Kidney (tissue), 14 donors: Measurements from ENCODE around the gene SUMO4. TPM values are rescaled to one million over a fixed set of nuclear protein-coding genes. Genes with fewer than 3 reads are reported as not detected.

Source experiments
- DNase-seq, 5 donors: peaks; one replicate each; pipeline ENCODE4 v3.0.0-alpha.2; 2013 to 2020
- FAIRE-seq: peaks from 2 replicates; lab custom pipeline; 2012; peaks lifted over from hg19 to GRCh38; lab: Jason Lieb, UNC
- H3K27ac ChIP-seq, 2 donors: one replicate each; pipeline ENCODE4 v1.7.0; 2013; ENCODE audit warnings: low read depth in 2 of 2, low read length in 2 of 2, inconsistent platforms in 1 of 2
- H3K27me3 ChIP-seq: one replicate; pipeline ENCODE4 v1.7.1; 2013; ENCODE audit warnings: low read length, inconsistent platforms; ENCODE audit not compliant: control insufficient read depth, insufficient read depth
- H3K36me3 ChIP-seq, 3 donors: one replicate each; pipeline versions ENCODE4 v1.7.0 to v1.7.1; 2013; ENCODE audit warnings: low read length in 3 of 3, control low read depth in 1 of 3, inconsistent platforms in 1 of 3; ENCODE audit not compliant: insufficient read depth in 3 of 3, control insufficient read depth in 2 of 3
- H3K4me1 ChIP-seq, 3 donors: one replicate each; pipeline versions ENCODE4 v1.7.0 to v1.7.1; 2013; ENCODE audit warnings: low read length in 3 of 3, inconsistent platforms in 1 of 3, low read depth in 1 of 3; ENCODE audit not compliant: control insufficient read depth in 2 of 3, insufficient read depth in 2 of 3
- H3K4me3 ChIP-seq, 3 donors: one replicate each; pipeline versions ENCODE4 v1.7.0 to v1.8.1; 2013; ENCODE audit warnings: low read length in 3 of 3, control low read depth in 1 of 3, inconsistent platforms in 1 of 3
- H3K9ac ChIP-seq, 3 donors: one replicate each; pipeline versions ENCODE4 v1.7.0 to v1.7.1; 2013; ENCODE audit warnings: low read length in 3 of 3, control low read depth in 1 of 3, inconsistent platforms in 1 of 3
- H3K9me3 ChIP-seq, 3 donors: one replicate each; pipeline versions ENCODE4 v1.7.0 to v1.7.1; 2013; ENCODE audit warnings: low read length in 3 of 3, control low read depth in 1 of 3, inconsistent platforms in 1 of 3; ENCODE audit not compliant: control insufficient read depth in 2 of 3, insufficient read depth in 1 of 3
- intact Hi-C: fragments of 100-400 bp; cut with DNase I; formaldehyde crosslinking; loops from one replicate; pipeline ENCODE4 v1.11.1; 2022
- polyA plus RNA-seq: library from polyadenylated mRNA; stranded (reverse); fragments of 350-450 nt; fragmentation: Illumina TruSeq; extraction: RNeasy Lipid Tissue Mini Kit (QIAGEN cat#74804); gene quantifications from one replicate; pipeline ENCODE4 v1.2.3, GENCODE V29; 2014; ENCODE audit warnings: low read depth, low replicate concordance; ENCODE audit not compliant: insufficient read depth
- total RNA-seq: library from RNA; stranded (reverse); fragmentation: NEBNext Ultra II Directional; extraction: Animal tissue kit (Norgen Biotek cat#: 25700); gene quantifications from one replicate; pipeline ENCODE4 v1.2.1, GENCODE V29; 2021
- TF ChIP-seq, protein P1 (sequence below): IDR thresholded peaks from 3 replicates; pipeline ENCODE4 v1.5.1; 2012; ENCODE audit warnings: mild to moderate bottlenecking, moderate library complexity, borderline replicate concordance; ENCODE audit not compliant: insufficient read depth; ENCODE audit errors: extremely low read depth
- donor health status: control.
- donor health status: control.
- donor health status: control.
- donor health status: control.
- donor health status: control.
- donor health status: DM: yes; HTN: yes; CAD: no.
- donor health status: Normal renal cell carcinoma (clear cell type).

Gene SUMO4
- total and polyA plus RNA-seq, 2 donors from 2014 or later: 1.9 TPM; not detected in 1

DNA sequence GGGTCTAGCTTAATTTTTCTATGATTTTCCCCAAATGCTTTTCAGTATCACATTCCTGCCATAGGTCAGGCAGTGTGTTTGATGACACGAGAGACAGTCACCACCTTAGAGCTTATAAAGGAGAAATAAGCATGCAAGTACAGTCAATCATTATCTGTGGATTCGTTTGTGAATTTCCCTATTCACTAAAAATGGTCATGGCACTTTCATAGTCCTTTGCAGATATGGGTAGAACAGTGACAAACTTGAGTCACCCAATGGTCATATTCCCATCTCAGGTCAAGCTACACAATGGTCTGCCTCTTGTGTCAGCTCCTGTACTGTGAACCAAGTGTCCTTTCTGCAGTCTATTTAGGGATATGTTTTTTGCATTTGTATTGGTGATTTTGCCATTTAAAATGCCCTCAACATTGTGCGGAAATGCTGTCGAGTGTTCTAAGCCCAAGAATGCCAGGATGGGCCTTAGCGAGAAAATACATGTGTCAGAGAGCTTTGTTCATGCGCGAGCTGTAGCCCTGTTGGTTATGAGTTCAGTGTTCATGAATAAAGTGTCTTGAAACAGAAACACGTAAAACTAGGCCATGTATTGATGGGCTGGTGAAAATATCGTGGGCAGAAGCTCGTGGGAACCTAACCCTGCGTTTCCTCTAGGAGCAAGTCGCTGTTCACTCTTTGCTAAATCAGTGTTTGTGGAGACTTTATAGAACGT lies 19.8 kb downstream of the SUMO4 start:
- Histone ChIP-seq H3K27me3 (no peaks in the 10 kb centered on the region), H3K4me1 (peaks cover 0 to 4% (median 4%) of the 10 kb centered on the region in 3 donors), H3K36me3 (no peaks in the 10 kb centered on the region), H3K27ac (no peak overlapping the region), H3K9ac (no peak overlapping the region), H3K4me3 (no peak overlapping the region), H3K9me3 (no peaks in the 10 kb centered on the region)
- TF ChIP-seq, protein P1, sequence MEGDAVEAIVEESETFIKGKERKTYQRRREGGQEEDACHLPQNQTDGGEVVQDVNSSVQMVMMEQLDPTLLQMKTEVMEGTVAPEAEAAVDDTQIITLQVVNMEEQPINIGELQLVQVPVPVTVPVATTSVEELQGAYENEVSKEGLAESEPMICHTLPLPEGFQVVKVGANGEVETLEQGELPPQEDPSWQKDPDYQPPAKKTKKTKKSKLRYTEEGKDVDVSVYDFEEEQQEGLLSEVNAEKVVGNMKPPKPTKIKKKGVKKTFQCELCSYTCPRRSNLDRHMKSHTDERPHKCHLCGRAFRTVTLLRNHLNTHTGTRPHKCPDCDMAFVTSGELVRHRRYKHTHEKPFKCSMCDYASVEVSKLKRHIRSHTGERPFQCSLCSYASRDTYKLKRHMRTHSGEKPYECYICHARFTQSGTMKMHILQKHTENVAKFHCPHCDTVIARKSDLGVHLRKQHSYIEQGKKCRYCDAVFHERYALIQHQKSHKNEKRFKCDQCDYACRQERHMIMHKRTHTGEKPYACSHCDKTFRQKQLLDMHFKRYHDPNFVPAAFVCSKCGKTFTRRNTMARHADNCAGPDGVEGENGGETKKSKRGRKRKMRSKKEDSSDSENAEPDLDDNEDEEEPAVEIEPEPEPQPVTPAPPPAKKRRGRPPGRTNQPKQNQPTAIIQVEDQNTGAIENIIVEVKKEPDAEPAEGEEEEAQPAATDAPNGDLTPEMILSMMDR: no peak
- FAIRE-seq: no peak
- intact Hi-C loops: loop anchor here (10.0 kb wide), 1 partner anchor 335 kb away; no protein-coding TSS in a partner anchor
- DNase-seq: no peak

DNA sequence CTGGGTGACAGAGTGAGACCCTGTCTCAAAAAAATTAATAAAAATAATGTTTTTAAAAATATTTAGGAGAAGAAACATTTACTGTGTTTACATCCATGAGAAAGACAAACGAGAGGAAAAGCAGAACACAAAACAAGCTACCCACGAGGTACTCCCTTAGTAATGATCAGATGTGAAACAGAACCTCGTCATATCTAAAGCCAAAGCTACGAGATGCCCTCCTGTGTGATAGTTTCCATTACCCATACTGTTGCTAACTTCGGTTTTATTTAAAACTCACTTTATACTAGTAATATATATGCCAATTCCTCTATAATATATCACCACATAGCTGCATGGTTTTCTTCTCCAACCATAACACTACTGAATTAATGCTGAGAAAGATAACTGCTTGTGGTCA lies 21.1 kb downstream of the SUMO4 start:
- Histone ChIP-seq H3K9ac (no peak overlapping the region), H3K9me3 (no peaks in the 10 kb centered on the region), H3K27ac (no peak overlapping the region), H3K27me3 (no peaks in the 10 kb centered on the region), H3K4me1 (peaks cover 0 to 4% (median 4%) of the 10 kb centered on the region in 3 donors), H3K36me3 (no peaks in the 10 kb centered on the region), H3K4me3 (no peak overlapping the region)
- FAIRE-seq (no peak), DNase-seq (no peak)
- intact Hi-C loops: loop anchor here (10.0 kb wide), 1 partner anchor 336 kb away; no protein-coding TSS in a partner anchor
- TF ChIP-seq, protein P1: no peak

DNA sequence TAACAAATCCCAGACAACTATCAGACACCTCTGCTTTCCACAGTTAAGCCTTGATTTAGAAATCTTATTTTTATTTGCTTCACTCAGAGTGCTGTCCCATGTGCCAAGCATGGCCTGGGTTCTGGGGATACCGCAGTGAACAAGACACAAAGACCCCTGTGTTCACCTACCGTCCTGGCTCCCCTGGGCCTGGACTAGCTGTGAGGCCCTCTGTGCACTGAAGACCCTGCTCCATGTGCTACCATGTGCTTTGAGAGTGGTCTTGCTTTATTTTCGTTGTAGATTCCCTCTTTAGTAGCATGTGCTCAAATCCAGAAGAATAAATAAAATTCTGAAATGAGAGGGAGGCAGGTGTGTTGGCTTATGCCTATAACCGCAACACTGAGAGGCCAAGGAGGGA lies 22.5 kb downstream of the SUMO4 start:
- TF ChIP-seq, protein P1: no peak
- Histone ChIP-seq H3K9me3 (no peaks in the 10 kb centered on the region), H3K36me3 (no peaks in the 10 kb centered on the region), H3K27ac (no peak overlapping the region), H3K4me1 (peaks cover 0 to 4% (median 4%) of the 10 kb centered on the region in 3 donors), H3K27me3 (no peaks in the 10 kb centered on the region), H3K9ac (no peak overlapping the region), H3K4me3 (no peak overlapping the region)
- FAIRE-seq: no peak
- intact Hi-C loops: loop anchor here (10.0 kb wide), 1 partner anchor 338 kb away; no protein-coding TSS in a partner anchor
- DNase-seq: no peak
